GM12874 (cell line): Measurements from ENCODE around the gene B3GALNT2.

Experiments used
- CTCF ChIP-seq: IDR thresholded peaks from 2 replicates; pipeline ENCODE4 v1.5.1; 2011; ENCODE audit warnings: low read depth, mild to moderate bottlenecking, control low read depth, low read length, moderate library complexity; ENCODE audit not compliant: insufficient read depth

The B3GALNT2 gene

GRCh38 chr1:235417086-235417697, 87.1 kb downstream of the B3GALNT2 start:
- TF ChIP-seq CTCF, result peak; percentile 67

GRCh38 chr1:235416662-235417049, 87.6 kb downstream of the B3GALNT2 start:
- TF ChIP-seq CTCF, result no peak

GRCh38 chr1:235415008-235415904, 89.0 kb downstream of the B3GALNT2 start:
- peak; percentile 71 for TF ChIP-seq CTCF

GRCh38 chr1:235411489-235412486, 92.5 kb downstream of the B3GALNT2 start:
- no peak for TF ChIP-seq CTCF

GRCh38 chr1:235410467-235410866, 93.8 kb downstream of the B3GALNT2 start:
- TF ChIP-seq CTCF, result no peak

- no peak for TF ChIP-seq CTCF
These were observed 95.0 kb downstream of the B3GALNT2 start for GRCh38 chr1:235409042-235409820.
